SU-DHL-6 (cell line): Measurements from ENCODE around the gene ZHX3.

Experiments
- EZH2phosphoT487 ChIP-seq: fragments of 200-600 bp; sonication (generic), shearing (Covaris generic); conservative IDR thresholded peaks from 2 replicates; pipeline ENCODE4 v1.6.1; 2018; ENCODE audit warnings: mild to moderate bottlenecking, antibody characterized with exemption, low read length, moderate library complexity, mixed read lengths
- TF ChIP-seq, protein P1 (sequence below): fragments of 200-600 bp; sonication (generic); IDR thresholded peaks from one replicate; pipeline ENCODE4 v1.5.1; 2017; ENCODE audit warnings: antibody characterized with exemption, mild to moderate bottlenecking, low read length, moderate library complexity; ENCODE audit not compliant: insufficient read depth, poor library complexity, severe bottlenecking

DNA sequence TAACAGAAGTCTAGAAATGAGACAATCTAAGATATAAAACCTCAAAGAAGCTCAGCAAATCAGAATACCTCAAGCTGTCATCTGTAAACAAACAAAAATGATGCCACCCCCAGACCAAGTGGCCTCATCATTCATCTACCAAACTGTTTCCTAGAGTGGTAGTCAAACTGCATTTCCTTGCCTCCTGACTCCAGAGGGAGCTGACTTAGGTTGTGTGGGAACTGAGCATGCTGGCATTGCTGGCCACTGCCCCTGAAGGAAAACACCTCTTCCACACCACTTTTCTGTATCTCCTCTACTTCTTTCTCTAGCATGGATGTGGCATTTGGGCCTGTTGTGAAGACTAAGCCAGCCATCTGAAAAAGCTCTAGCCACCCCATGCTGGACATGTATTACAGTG is 56.3 kb downstream of the ZHX3 start:
- TF ChIP-seq, protein P1, sequence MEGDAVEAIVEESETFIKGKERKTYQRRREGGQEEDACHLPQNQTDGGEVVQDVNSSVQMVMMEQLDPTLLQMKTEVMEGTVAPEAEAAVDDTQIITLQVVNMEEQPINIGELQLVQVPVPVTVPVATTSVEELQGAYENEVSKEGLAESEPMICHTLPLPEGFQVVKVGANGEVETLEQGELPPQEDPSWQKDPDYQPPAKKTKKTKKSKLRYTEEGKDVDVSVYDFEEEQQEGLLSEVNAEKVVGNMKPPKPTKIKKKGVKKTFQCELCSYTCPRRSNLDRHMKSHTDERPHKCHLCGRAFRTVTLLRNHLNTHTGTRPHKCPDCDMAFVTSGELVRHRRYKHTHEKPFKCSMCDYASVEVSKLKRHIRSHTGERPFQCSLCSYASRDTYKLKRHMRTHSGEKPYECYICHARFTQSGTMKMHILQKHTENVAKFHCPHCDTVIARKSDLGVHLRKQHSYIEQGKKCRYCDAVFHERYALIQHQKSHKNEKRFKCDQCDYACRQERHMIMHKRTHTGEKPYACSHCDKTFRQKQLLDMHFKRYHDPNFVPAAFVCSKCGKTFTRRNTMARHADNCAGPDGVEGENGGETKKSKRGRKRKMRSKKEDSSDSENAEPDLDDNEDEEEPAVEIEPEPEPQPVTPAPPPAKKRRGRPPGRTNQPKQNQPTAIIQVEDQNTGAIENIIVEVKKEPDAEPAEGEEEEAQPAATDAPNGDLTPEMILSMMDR = no peak
- no peak for TF ChIP-seq EZH2phosphoT487
